ENCODE measurements around the gene FKBP5.

GRCh38 chr6:35728683-35729678 is 40.3 kb upstream of the FKBP5 start:
- peak in 1 of 2 donors; percentile 30 for TF ChIP-seq POLR2A (IDR thresholded peaks at IDR 0.05)
- TF ChIP-seq CTCF (IDR thresholded peaks at IDR 0.05), result no peak

Measured in gastroesophageal sphincter (tissue), 3 donors.